Renal cortex interstitium (tissue), 15 donors: ENCODE data around the gene MKKS. TPM values are rescaled to one million over a fixed set of nuclear protein-coding genes. Genes with fewer than 3 reads are reported as not detected.
A peak's percentile ranks its signal among the peaks of the same experiment; 100 is the strongest.

Source experiments
- DNase-seq, 11 donors: peaks; one replicate each; pipeline ENCODE4 v3.0.0-alpha.2; 2013; ENCODE audit warnings: low read depth in 9 of 11, low spot score in 4 of 11; ENCODE audit errors: extremely low read depth in 1 of 11
- long read RNA-seq, 16 experiments: transcript quantifications; one replicate each; lab custom pipeline, GENCODE V29; 2026
- polyA plus RNA-seq, 3 donors: library from polyadenylated mRNA; unstranded; fragments of 120-200 nt; gene quantifications; one replicate each; pipeline ENCODE4 v1.2.1, GENCODE V29; 2013; ENCODE audit not compliant: insufficient read length in 3 of 3

The MKKS gene
- 10 to 100 TPM; 28.4 to 34.3 (median 32.7) TPM for polyA plus RNA-seq
- long read RNA-seq, donor 1, full-length matches to known transcripts = 9 of 36 reads
- long read RNA-seq, donor 1, partial matches to known transcripts = 27 of 36 reads
- long read RNA-seq, donor 1, other reads (novel, unspliced or antisense) = 0 of 36 reads
- long read RNA-seq, donor 2, full-length matches to known transcripts = 3 of 33 reads
- long read RNA-seq, donor 2, partial matches to known transcripts = 30 of 33 reads
- long read RNA-seq, donor 2, other reads (novel, unspliced or antisense) = 0 of 33 reads
- long read RNA-seq, donor 3, full-length matches to known transcripts = 8 of 65 reads
- long read RNA-seq, donor 3, partial matches to known transcripts = 57 of 65 reads
- long read RNA-seq, donor 3, other reads (novel, unspliced or antisense) = 0 of 65 reads
- long read RNA-seq, donor 4, full-length matches to known transcripts = 6 of 25 reads
- long read RNA-seq, donor 4, partial matches to known transcripts = 19 of 25 reads
- long read RNA-seq, donor 4, other reads (novel, unspliced or antisense) = 0 of 25 reads
- long read RNA-seq, donor 5, full-length matches to known transcripts = 16 of 75 reads
- long read RNA-seq, donor 5, partial matches to known transcripts = 59 of 75 reads
- long read RNA-seq, donor 5, other reads (novel, unspliced or antisense) = 0 of 75 reads
- long read RNA-seq, donor 6, full-length matches to known transcripts = 8 of 51 reads
- long read RNA-seq, donor 6, partial matches to known transcripts = 43 of 51 reads
- long read RNA-seq, donor 6, other reads (novel, unspliced or antisense) = 0 of 51 reads
- long read RNA-seq, donor 7, full-length matches to known transcripts = 10 of 56 reads
- long read RNA-seq, donor 7, partial matches to known transcripts = 46 of 56 reads
- long read RNA-seq, donor 7, other reads (novel, unspliced or antisense) = 0 of 56 reads
- long read RNA-seq, donor 8, full-length matches to known transcripts = 17 of 78 reads
- long read RNA-seq, donor 8, partial matches to known transcripts = 61 of 78 reads
- long read RNA-seq, donor 8, other reads (novel, unspliced or antisense) = 0 of 78 reads
- long read RNA-seq, donor 9, full-length matches to known transcripts = 11 of 33 reads
- long read RNA-seq, donor 9, partial matches to known transcripts = 22 of 33 reads
- long read RNA-seq, donor 9, other reads (novel, unspliced or antisense) = 0 of 33 reads
- long read RNA-seq, donor 10, full-length matches to known transcripts = 7 of 31 reads
- long read RNA-seq, donor 10, partial matches to known transcripts = 24 of 31 reads
- long read RNA-seq, donor 10, other reads (novel, unspliced or antisense) = 0 of 31 reads
- long read RNA-seq, donor 11, full-length matches to known transcripts = 9 of 29 reads
- long read RNA-seq, donor 11, partial matches to known transcripts = 20 of 29 reads
- long read RNA-seq, donor 11, other reads (novel, unspliced or antisense) = 0 of 29 reads
- long read RNA-seq, donor 12, full-length matches to known transcripts = 2 of 33 reads
- long read RNA-seq, donor 12, partial matches to known transcripts = 31 of 33 reads
- long read RNA-seq, donor 12, other reads (novel, unspliced or antisense) = 0 of 33 reads
- long read RNA-seq, donor 13, full-length matches to known transcripts = 11 of 106 reads
- long read RNA-seq, donor 13, partial matches to known transcripts = 95 of 106 reads
- long read RNA-seq, donor 13, other reads (novel, unspliced or antisense) = 0 of 106 reads
- long read RNA-seq, donor 14, full-length matches to known transcripts = 8 of 38 reads
- long read RNA-seq, donor 14, partial matches to known transcripts = 30 of 38 reads
- long read RNA-seq, donor 14, other reads (novel, unspliced or antisense) = 0 of 38 reads
- long read RNA-seq, donor 15, full-length matches to known transcripts = 1 of 19 reads
- long read RNA-seq, donor 15, partial matches to known transcripts = 18 of 19 reads
- long read RNA-seq, donor 15, other reads (novel, unspliced or antisense) = 0 of 19 reads
- long read RNA-seq, donor 16, full-length matches to known transcripts = 23 of 83 reads
- long read RNA-seq, donor 16, partial matches to known transcripts = 60 of 83 reads
- long read RNA-seq, donor 16, other reads (novel, unspliced or antisense) = 0 of 83 reads

GRCh38 chr20:10433623-10434466 is at the start of gene MKKS:
TSS of gene MKKS (minus strand) at chr20:10434222. CDS start at chr20:10413514, 20,708 bp downstream.
- DNase-seq = peak in 10 of 11 donors; percentile 79 to 91 (median 88)

GRCh38 chr20:10483691-10484090 is 49.7 kb upstream of the MKKS start:
- no peak for DNase-seq

GRCh38 chr20:10481676-10482075 is 47.7 kb upstream of the MKKS start:
- no peak for DNase-seq

- DNase-seq = no peak
Observed at GRCh38 chr20:10478930-10479329, 44.9 kb upstream of the MKKS start.

GRCh38 chr20:10478205-10478604 is 44.2 kb upstream of the MKKS start:
- no peak for DNase-seq

- DNase-seq = no peak
Observed at GRCh38 chr20:10476319-10476724, 42.3 kb upstream of the MKKS start.

- no peak for DNase-seq
Observed at GRCh38 chr20:10475225-10475624, 41.2 kb upstream of the MKKS start.

GRCh38 chr20:10474606-10475184 is 40.7 kb upstream of the MKKS start:
- DNase-seq = no peak

- no peak for DNase-seq
Observed at GRCh38 chr20:10472871-10473270, 38.8 kb upstream of the MKKS start.

GRCh38 chr20:10470276-10470675 is 36.3 kb upstream of the MKKS start:
- no peak for DNase-seq

GRCh38 chr20:10469599-10469998 is 35.6 kb upstream of the MKKS start:
- DNase-seq = peak; percentile 40 to 76 (median 47)

GRCh38 chr20:10469056-10469455 is 35.0 kb upstream of the MKKS start:
- DNase-seq = no peak

GRCh38 chr20:10468340-10468845 is 34.4 kb upstream of the MKKS start:
- DNase-seq = no peak

GRCh38 chr20:10467681-10468339 is 33.8 kb upstream of the MKKS start:
- DNase-seq = no peak

- DNase-seq = no peak
Observed at GRCh38 chr20:10466855-10467254, 32.8 kb upstream of the MKKS start.

GRCh38 chr20:10466325-10466724 is 32.3 kb upstream of the MKKS start:
- peak in 1 of 11 donors; percentile 7 for DNase-seq
